GM12892 (cell line): ENCODE data around the gene LIN28A.
"Not testable (repeated sequence)": the region's sequence is repeated elsewhere in the genome, so short reads cannot be mapped to it uniquely, and the experiment has no call there.

Source experiments
- DNase-seq: peaks from one replicate; pipeline ENCODE4 v3.0.0; 2011; ENCODE audit not compliant: insufficient read length
- FAIRE-seq: peaks from 2 replicates; lab custom pipeline; 2011; peaks lifted over from hg19 to GRCh38; lab: Jason Lieb, UNC
- POLR2A ChIP-seq: IDR thresholded peaks from 2 replicates; pipeline ENCODE4 v1.6.1; 2011; ENCODE audit warnings: low read depth, low read length, control low read depth
- POLR2AphosphoS5 ChIP-seq: IDR thresholded peaks from 2 replicates; pipeline ENCODE4 v1.6.1; 2011; ENCODE audit warnings: low read depth, low read length, control low read depth
- TAF1 ChIP-seq: IDR thresholded peaks from 2 replicates; pipeline ENCODE4 v1.6.1; 2011; ENCODE audit warnings: low read depth, mild to moderate bottlenecking, control low read depth, low read length, borderline replicate concordance

Gene LIN28A

GRCh38 chr1:26373789-26374188 lies 36.8 kb upstream of the LIN28A start:
- FAIRE-seq = no peak
- no peak for DNase-seq
- TF ChIP-seq POLR2A = no peak
- TF ChIP-seq POLR2AphosphoS5 = no peak
- no peak for TF ChIP-seq TAF1

GRCh38 chr1:26374361-26374760 lies 36.3 kb upstream of the LIN28A start:
- FAIRE-seq = peak; percentile 69
- not testable (repeated sequence) for DNase-seq

GRCh38 chr1:26375081-26375480 lies 35.5 kb upstream of the LIN28A start:
- no peak for DNase-seq
- FAIRE-seq = no peak
- TF ChIP-seq TAF1 (no peak), POLR2AphosphoS5 (no peak), POLR2A (no peak)

GRCh38 chr1:26376050-26376449 lies 34.6 kb upstream of the LIN28A start:
- DNase-seq (no peak), FAIRE-seq (no peak)
- TF ChIP-seq POLR2AphosphoS5 (no peak), TAF1 (no peak), POLR2A (no peak)

GRCh38 chr1:26378088-26378878 lies 32.3 kb upstream of the LIN28A start:
- FAIRE-seq (no peak), DNase-seq (no peak)
- TF ChIP-seq POLR2AphosphoS5 (no peak), TAF1 (no peak), POLR2A (no peak)

GRCh38 chr1:26378879-26379251 lies 31.8 kb upstream of the LIN28A start:
- FAIRE-seq (no peak), DNase-seq (no peak)
- no peak for TF ChIP-seq POLR2A
- TF ChIP-seq TAF1 = no peak
- TF ChIP-seq POLR2AphosphoS5 = no peak

GRCh38 chr1:26384076-26384475 lies 26.5 kb upstream of the LIN28A start:
- DNase-seq (no peak), FAIRE-seq (no peak)
- no peak for TF ChIP-seq POLR2A

- not testable (repeated sequence) for DNase-seq, FAIRE-seq
Measured at GRCh38 chr1:26385063-26385462, 25.6 kb upstream of the LIN28A start.

- DNase-seq = no peak
- TF ChIP-seq POLR2A = no peak
- no peak for TF ChIP-seq POLR2AphosphoS5
- TF ChIP-seq TAF1 = no peak
- no peak for FAIRE-seq
Measured at GRCh38 chr1:26387447-26387846, 23.2 kb upstream of the LIN28A start.

GRCh38 chr1:26388791-26389445 lies 21.7 kb upstream of the LIN28A start:
- no peak for FAIRE-seq
- TF ChIP-seq TAF1 (no peak), POLR2AphosphoS5 (no peak), POLR2A (no peak)
- DNase-seq = no peak

- no peak for DNase-seq
- TF ChIP-seq POLR2AphosphoS5 (no peak), POLR2A (no peak), TAF1 (no peak)
- FAIRE-seq = no peak
Measured at GRCh38 chr1:26389604-26390247, 20.9 kb upstream of the LIN28A start.

GRCh38 chr1:26391450-26391849 lies 19.2 kb upstream of the LIN28A start:
- TF ChIP-seq POLR2A (no peak), POLR2AphosphoS5 (no peak), TAF1 (no peak)
- DNase-seq (no peak), FAIRE-seq (no peak)
